HL-60/S4 treated with phorbol 12-myristate 13-acetate at 8.2 ng/mL for 4 days and 3 days (cell line): ENCODE measurements around the gene MACIR.

ENCODE experiments used
- in situ Hi-C: fragments of 300-500 bp; cut with MboI; formaldehyde crosslinking; loops from 2 replicates; pipeline ENCODE4 v1.15.0; 2022; ENCODE audit warnings: low sequenced_read_pairs

MACIR gene

DNA sequence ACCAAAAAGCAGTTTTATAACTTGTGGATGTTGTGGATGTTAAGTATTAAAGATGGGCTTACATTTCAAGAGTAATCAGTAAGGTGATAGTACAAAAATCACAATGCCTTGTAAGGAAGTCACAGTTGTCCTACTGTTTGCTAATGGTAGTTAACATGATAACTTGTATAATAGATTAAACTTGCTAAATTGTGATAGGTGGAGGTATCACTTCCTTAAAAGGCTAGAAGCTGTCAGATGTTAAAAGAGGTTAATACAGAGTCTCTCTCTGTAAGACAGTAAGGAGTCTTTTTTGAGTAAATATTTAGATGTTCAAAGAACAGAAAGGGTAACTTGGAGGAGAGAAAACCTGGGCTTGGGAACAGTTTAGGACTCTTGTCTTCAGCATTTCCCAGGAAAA lies 14.2 kb upstream of the MACIR start:
- in situ Hi-C loops, result no loop called here

DNA sequence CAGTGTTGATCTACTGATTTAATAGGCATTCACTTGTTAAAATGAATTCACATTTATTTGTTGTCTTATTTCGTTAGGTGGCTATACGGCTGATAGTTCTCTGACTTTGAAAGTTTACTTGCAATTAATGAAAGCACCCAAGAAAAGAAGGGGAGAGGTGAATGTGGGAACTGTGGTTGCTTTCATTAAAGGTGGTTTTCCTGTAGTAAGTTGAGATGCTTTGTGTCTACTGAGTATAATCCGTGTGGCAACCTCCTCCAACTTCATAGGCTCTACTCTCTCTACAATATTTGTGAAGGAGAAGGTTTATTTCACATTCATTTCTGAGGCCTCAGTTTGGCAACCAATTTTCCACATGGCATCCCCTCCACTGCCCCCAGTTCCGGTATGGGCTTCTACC lies 12.8 kb upstream of the MACIR start:
- in situ Hi-C loops, result no loop called here

DNA sequence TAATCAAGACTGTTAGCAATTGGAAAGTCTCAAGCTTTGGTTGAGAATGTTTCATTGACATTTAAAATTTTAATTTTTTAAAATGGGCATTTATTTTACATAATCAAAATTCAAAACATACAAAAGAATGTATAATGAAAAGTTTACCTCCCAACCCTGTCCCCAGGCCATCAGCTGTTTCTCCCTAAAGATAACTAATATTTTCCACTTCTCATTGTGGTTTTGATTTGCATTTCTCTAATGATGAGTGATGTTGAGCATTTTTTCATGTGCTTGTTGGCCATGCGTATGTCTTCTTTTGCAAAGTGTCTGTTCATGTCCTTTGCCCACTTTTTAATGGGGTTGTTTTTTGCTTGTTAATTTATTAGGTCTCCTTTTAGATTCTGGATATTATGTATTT lies 11.4 kb upstream of the MACIR start:
- in situ Hi-C loops, result no loop called here

DNA sequence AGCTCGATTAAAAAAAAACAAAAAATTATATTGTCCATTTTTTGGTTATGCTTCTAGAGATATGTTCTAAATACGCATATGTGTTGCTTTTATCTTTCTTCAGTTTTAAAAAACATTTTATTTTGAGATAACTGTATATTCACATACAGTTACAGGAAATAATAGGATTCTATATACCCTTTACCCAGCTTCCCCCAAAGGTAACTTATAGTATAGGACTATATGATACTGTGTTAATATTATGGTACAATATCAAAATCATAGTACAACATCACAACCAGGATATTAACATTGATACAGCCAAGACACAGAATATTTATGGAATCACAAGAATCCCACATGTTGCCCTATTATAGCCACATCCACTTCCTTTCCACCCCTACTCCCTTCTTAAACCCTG lies 9.5 kb upstream of the MACIR start:
- in situ Hi-C loops, result no loop called here

DNA sequence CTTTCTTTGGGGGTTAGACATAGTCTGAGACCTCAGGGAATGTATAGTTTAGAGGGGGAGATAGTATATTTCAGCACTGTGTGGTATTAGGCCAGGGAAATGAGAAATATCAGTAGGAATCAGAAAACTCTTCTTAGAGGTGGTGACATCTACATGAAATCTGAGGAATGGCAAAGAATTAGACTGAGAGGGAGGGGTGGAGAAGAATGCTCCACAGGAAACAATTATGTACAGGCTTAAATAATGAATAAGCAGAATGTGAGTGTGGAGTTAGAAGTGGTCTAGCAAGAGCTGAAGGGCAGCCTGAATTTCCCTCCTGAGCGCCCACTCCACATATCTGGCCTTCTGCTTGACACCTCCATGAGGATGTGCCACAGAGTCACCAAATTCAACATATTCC lies 3.6 kb upstream of the MACIR start:
- in situ Hi-C loops, result no loop called here

DNA sequence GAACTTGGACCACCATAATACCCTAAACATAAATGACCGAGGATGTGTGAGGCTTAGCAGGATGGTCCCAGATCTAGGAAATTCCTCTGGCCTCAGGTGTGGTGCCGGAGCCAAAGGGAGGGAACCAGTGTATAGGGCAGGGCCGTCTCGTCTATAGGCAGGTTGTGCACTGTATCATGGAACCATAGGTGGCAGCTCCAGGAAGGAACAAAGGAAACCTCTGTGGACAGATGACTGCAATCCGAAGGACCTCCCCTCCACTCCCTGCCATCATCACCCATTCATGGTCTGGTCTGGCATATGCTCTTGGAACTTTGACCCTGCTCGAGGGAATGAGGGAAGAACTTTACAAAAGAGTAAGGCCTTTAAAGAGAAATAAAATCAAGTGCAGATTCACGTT lies 2.9 kb upstream of the MACIR start:
- in situ Hi-C loops, result no loop called here

DNA sequence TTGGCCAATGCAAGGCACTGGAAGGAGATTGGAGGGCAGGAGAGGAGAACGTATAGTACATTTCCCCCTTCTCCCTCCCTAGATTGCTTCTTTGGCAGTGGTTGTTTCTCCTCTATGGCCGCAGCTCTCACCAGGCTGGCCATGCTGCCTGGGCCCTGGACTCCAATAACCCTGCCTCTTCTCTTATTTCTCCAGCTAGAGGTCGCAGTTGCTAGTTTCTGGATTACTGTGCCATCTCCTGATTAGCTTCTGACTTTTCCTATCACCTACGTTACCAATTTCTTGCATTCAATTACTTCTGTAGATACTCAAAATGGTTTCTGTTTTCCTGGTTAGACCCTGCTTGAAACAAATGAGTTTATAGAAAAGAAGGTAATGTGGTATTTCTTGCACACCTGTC lies 2.4 kb upstream of the MACIR start:
- in situ Hi-C loops, result no loop called here

DNA sequence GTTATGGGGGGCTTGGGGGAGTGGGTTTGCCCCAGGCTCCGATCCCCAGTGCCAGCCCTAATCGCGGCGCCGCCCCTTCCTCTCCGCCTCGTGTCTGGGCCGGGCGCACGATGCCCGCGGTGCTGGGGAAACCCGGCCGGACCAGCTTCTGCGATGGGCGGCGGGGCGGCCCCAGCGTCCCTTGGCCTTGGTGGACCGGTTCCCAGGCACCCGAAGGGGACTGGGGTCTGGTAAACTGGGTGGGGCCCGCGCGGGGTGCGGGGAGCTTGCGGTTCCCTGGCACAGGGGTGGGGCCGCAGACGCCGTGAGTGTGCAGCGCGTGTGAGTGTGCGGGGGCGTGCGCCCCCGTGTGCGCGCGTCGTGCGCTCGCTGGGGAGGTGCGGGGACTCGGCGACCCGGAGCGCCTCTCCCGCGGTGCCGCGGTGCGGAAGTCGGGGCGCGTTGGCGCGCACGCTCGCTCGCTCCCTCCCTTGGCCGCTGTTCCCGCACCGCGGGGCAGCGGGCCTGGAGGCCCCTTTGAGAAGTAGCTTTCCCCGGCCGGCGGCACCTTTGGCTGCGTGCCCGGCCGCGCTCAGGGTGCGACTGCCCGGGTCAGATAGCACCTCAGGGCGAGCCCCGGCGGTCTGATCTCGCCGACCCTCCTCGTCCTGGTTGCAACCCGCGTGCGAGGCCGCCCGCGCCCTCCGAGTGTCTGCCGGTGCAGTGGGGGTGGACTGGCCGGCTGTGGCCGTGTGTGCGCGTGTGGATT lies 568 bp downstream of the MACIR start:
- in situ Hi-C loops, result no loop called here

DNA sequence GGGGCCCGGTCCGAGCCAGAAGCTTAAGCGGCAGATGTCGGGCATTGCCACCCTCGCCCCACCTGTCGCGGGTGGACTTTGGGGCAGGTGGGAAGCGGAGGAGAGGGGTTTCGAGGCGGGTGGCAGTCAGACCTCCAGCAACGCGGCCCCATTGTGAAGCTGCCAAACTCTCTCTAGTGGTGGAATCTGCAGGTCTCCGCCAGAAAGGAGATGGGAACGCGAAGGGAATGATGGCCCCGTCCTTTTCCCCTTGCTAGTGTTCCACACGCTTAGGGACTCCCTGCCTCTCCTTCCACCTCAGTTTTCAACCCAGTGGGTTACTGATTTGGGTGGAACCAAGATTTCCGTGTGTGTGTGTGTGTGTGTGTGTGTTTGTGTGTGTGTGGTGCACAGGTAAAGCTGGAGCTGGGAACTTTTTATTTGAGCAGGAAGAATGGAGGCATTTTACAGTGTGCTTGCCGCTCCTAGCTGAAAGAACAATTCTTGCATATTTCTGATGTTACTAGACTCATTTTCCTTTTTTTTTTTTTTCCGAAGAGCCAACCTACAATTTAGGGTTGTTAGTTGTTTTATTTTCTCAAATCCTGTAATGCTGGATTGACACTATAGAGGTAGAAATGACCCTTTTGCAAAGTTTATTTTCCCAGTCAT lies 1.3 kb downstream of the MACIR start:
- in situ Hi-C loops, result no loop called here

DNA sequence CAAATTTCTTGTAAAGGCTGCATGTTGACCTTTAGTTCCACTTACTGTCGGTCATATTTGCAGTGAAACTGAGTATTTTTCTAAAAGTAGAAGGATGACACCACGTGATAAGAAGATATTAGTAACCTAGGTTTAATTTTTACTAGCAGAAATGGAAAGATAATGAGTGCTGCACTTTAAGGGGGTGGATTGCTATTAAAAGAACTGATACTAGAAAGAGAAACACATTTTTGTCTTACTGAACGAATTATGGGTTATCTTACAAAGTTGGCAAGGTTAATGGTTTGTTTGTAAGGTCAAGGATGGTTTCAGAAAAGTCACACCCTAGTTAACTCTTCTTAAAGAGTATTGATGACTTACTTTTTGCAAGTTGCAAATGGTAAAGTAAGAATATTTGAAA lies 2.4 kb downstream of the MACIR start:
- in situ Hi-C loops, result no loop called here

DNA sequence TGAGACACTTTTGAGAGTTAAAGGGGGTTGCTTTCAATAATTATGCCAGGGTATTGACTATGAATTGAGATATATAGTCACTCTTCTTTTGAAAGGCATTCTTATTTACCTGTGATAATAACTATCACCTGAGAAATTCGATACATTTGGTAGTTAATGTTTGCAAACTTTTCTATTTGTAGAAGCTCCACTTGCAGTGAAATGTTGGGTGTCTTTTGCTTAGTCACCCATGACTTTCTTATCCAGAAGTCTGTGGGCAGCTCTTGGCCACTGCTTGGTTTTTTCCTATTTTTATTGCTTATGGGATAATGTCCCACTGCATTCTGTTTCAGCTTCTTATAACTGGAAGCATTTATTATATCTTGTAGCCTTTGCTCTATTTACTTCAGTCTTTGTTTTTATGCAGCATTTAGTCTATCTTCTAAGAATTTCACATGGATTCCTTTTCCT lies 3.9 kb downstream of the MACIR start:
- in situ Hi-C loops, result no loop called here

DNA sequence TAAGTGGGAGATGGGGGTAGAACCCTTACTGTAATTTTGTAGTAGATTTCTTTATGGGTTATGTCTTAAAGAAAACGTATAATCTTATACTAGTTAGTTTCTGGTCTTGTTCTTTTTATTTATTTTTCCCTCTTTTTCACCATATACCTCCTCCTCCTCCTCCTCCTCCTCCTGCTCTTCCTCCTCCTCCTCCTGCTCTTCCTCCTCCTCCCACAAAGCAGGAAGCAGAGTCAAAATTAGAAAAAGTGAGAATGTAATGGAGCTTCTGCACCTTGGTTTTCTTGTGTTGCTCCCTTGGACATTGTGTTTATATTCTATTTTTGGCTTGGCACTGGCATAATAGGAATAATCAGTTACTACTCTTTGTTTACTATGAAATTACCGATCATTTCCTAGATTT lies 4.5 kb downstream of the MACIR start:
- in situ Hi-C loops, result no loop called here

DNA sequence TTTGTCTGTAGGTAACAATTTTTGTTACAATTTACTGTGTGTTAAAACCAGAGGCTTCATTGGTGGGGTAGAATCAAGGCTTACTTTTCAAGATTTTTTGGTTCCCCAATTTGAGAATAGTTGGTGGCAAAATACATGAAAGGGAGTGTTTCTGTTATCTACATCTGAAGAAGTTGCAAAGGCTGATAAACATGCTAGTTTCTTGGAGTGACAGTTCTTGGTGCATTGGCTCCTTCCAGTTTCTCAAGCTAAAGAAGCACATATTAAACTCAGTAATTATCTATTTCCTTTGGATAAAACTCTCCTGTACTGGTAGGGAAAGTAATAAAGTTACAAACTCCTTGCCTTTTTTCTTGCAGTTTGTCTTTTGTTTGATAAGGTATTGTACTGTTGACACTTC lies 5.9 kb downstream of the MACIR start:
- in situ Hi-C loops, result no loop called here

DNA sequence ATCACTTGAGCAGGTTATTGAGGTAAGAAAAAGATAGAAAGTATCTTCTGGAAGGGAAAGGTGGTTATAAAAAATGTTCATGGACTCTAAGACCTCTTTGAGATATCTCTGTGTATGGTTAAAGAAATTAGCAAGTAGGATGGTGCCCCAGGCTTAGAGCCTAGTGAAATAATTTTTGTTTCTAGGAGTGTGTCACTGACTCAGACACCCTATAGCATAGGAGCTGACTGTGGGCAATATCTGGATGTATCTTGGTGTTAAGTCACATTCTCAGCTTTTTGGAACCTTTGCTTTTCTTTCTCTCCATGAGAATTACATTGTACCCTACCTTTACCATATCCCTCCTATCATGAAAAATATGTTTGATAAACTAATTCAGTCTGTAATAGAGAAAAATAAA lies 12.0 kb downstream of the MACIR start:
- in situ Hi-C loops, result no loop called here

DNA sequence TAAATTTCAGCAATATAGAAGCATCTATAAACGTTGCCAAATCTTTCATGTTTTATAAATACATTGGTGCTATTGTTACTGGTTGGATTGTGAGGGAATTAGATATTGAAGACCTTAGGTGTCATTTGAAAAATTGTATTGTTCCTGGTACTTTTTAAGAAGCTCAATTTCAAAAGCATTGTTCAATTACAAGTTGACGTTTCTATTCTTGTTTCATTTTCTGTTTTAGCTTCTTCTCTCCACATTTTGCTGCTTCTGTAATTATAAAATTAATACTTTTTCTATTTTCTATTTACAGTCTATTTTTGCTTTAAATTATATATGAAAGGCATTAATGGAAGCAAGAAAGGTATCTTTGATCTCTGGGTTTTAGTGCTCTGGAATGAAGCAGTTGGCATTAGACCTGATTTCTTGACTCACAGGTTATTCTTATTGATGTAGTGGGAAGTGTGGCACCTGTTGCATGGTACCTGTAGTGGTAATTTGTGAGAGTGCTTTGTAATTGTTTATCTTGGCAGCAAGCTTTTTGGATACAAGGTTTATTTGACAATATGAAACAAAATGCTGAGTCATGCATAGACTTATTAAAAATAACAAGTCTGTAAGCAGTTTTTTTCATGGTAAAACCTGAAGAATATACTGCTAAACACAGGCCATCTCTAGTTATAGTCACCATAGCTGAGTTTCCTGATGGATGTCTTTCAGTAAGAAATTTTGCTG lies 13.2 kb downstream of the MACIR start:
- in situ Hi-C loops, result no loop called here

DNA sequence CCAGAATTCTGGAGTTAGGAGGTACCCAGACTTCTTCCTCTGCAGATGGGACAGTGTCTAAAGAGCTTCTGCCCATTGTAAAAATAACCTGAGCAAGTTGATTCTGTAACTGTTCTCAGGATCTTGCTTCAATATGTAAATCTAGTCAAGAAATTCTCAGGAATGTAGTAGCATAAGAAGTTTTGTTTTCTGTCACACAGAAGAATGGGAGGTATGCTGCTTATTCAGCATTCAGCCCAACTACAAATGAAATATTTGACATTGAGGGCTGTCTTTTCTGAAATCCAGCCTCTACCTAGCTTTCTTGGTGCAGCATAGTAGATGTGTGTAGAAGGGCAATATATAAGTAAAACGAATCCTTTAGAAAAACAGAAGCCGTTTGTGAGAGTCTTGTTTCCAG lies 13.8 kb downstream of the MACIR start:
- in situ Hi-C loops, result no loop called here

DNA sequence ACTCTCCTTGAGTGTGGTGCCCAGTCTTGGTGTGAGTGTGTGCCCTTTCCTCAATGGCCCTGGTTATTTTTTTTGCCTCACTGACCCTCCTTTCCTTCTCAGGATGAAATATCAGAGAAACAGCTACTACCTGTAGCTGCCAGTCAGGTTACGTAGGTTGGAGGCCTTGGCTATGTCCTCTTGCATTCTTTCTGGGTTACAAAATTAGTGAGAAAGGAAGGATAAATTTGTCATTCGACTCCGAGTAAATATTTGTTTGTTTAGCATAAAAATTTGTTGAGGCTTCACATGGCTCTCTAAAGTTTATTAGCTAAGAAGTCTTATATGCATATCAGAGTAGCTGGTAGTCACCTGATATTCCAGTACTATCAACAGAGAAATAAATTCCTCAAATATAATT lies 15.4 kb downstream of the MACIR start:
- in situ Hi-C loops, result no loop called here

DNA sequence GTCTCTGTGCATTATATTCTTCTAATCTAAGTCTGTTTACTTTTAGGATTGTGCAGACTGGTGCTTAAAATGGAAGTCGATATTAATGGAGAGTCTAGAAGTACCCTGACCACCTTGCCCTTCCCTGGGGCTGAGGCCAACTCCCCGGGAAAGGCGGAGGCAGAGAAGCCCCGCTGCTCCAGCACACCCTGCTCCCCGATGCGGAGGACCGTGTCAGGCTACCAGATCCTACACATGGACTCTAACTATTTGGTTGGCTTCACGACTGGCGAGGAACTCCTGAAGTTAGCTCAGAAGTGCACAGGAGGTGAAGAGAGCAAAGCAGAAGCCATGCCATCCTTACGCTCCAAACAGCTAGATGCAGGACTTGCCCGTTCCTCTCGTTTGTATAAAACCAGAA lies 17.3 kb downstream of the MACIR start:
- in situ Hi-C loops, result no loop called here

DNA sequence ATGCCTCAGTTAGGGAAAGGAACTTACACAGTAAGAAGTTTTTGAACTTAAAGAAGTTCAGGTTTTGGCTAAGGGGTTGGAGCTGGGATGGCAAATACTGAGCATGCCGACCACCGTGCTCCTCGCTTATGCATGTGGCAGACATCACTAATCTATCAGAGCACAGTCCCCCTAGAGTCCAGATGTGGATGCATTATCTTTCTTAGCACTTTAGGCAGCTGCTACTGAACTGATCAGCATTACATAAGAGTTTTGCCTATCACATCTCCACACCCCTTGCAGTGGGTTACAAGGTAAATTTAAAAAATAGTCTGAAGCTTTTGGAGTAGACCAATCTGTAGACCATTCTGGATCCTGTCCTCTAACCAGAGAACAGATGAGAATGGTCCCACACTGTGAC lies 22.4 kb downstream of the MACIR start:
- in situ Hi-C loops, result no loop called here

DNA sequence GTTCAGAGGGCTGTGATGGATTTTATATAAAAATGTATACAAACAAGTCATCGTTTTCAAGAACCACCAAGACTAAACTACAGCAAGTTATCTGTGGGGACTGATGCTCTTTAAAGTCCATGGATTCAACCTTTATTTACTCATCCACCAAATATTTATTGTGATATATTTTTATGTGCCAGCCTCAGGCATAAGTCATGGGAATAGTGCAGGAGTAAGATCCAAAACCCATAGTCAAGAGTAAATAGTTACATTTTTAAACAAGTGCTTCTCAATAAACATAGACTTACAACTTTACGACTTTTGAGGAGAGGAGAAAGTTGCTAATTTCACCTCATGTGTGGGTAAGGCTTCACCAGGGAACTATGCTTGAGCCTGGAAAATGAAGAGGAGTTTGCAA lies 24.6 kb downstream of the MACIR start:
- in situ Hi-C loops, result no loop called here

DNA sequence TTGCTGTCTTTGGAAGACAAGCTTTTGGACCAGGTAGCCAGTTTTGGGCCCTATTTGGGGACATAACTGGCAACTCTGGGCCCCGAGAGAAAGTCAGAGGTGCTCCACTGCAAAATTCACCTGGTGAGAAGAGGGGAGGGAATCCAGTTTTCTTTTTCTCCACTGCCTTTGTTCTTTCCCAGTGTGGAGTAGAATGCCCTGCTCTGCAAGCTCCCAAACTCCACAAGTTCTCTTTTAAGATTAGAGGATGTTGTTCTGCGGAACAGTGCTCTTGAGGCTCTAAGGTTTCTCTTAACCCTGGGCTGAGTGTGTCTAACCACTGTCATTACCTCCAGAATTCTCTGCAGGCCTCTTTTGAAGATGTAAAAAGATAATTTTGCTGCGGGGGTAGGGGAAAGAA lies 25.3 kb downstream of the MACIR start:
- in situ Hi-C loops, result no loop called here

DNA sequence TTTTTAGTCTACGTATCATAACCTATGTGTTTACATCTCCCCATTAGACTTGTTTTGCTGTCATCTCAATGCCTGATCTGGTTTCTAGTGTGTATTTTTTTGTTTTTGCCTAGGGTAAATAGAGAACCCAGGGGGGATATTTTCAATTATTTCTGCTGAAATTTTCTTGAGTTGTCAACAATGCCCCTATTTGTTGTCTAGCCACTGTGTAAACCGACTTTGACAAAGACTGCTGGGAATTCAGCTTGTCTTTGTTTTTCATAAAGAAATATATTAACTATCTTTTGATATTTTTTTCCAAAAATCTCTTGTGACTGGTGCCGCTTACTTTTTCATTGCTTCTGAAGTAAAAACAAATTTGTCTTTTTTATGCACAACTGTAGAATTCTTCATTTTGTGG lies 28.1 kb downstream of the MACIR start:
- in situ Hi-C loops, result no loop called here
